ENCODE results near the gene ADAM22.

GRCh38 chr7:88206254-88206653, 272.2 kb downstream of the ADAM22 start:
- no peak for TF ChIP-seq EZH2 (IDR thresholded peaks at IDR 0.05; ENCODE audit: low read length, missing control alignments)
- TF ChIP-seq CTCF (conservative IDR thresholded peaks at IDR 0.05 in 1 of 2, IDR thresholded peaks at IDR 0.05 in 1 of 2; ENCODE audit: low read depth in 1 of 2, low read length in 2 of 2): no peak
